K562 (cell line): ENCODE measurements around the gene TMEM214. TPM values are rescaled to one million over a fixed set of nuclear protein-coding genes. Genes with fewer than 3 reads are reported as not detected.
A peak's percentile ranks its signal among the peaks of the same experiment; 100 is the strongest.

Experiments used
- CBFA2T2 ChIP-seq: fragments of 450-650 bp; conservative IDR thresholded peaks from 2 replicates; pipeline ENCODE4 v1.6.1; 2017; ENCODE audit warnings: mild to moderate bottlenecking
- CBX3 ChIP-seq, 2 experiments: IDR thresholded peaks; 1 replicate in 1 of 2; 2 replicates in 1 of 2; pipeline ENCODE4 v1.6.1; 2012; ENCODE audit warnings: inconsistent platforms in 2 of 2, low read length in 2 of 2, borderline replicate concordance in 1 of 2, control low read depth in 1 of 2
- CEBPG ChIP-seq, 3 experiments: fragments of 200-800 bp in 1 of 3; sonication (Bioruptor generic) in 1 of 3; sonication (generic) in 1 of 3; formaldehyde crosslinking in 1 of 3; IDR thresholded peaks in 2 of 3; conservative IDR thresholded peaks in 1 of 3; 2 replicates each; pipeline versions ENCODE4 v1.6.1 to v1.8.0; 2016 to 2022; ENCODE audit warnings: missing compliant biosample characterization in 2 of 3, missing genetic modification characterization in 2 of 3, mild to moderate bottlenecking in 1 of 3, missing genetic modification reagents in 1 of 3
- CSDE1 ChIP-seq, 2 experiments: fragments of 450-650 bp; IDR thresholded peaks; 2 replicates each; pipeline ENCODE4 v1.6.1; 2016; ENCODE audit warnings: mild to moderate bottlenecking in 1 of 2
- CTCF ChIP-seq, 3 experiments: IDR thresholded peaks in 2 of 3; conservative IDR thresholded peaks in 1 of 3; 2 replicates each; pipeline ENCODE4 v1.5.1; 2011 to 2012; ENCODE audit warnings: low read length in 3 of 3, mild to moderate bottlenecking in 3 of 3, control low read depth in 2 of 3, improper control_type of control experiment in 1 of 3, inconsistent platforms in 1 of 3, low read depth in 1 of 3, mixed read lengths in 1 of 3, moderate library complexity in 1 of 3; ENCODE audit not compliant: insufficient read depth in 2 of 3
- KHSRP ChIP-seq: fragments of 450-650 bp; IDR thresholded peaks from 2 replicates; pipeline ENCODE4 v1.6.1; 2017
- MIER1 ChIP-seq: fragments of 450-650 bp; IDR thresholded peaks from 2 replicates; pipeline ENCODE4 v1.6.1; 2016; ENCODE audit warnings: antibody characterized with exemption, mild to moderate bottlenecking, low read depth
- PCBP1 ChIP-seq: fragments of 200-400 bp; formaldehyde crosslinking; IDR thresholded peaks from 2 replicates; pipeline ENCODE4 v1.6.1; 2018; ENCODE audit warnings: mild to moderate bottlenecking, low read depth, low read length; ENCODE audit not compliant: poor library complexity, severe bottlenecking
- POLR2AphosphoS5 ChIP-seq: IDR thresholded peaks from 2 replicates; pipeline ENCODE4 v1.6.1; 2011; ENCODE audit warnings: mild to moderate bottlenecking, low read depth, low read length, moderate library complexity; ENCODE audit not compliant: control insufficient read depth, insufficient read depth
- RBM34 ChIP-seq: fragments of 200-400 bp; formaldehyde crosslinking; IDR thresholded peaks from 2 replicates; pipeline ENCODE4 v1.6.1; 2018; ENCODE audit warnings: low read length, borderline replicate concordance; ENCODE audit not compliant: insufficient read depth
- SMC3 ChIP-seq: conservative IDR thresholded peaks from 2 replicates; pipeline ENCODE4 v1.6.1; 2011; ENCODE audit warnings: low read depth, low read length, improper control_type of control experiment; ENCODE audit not compliant: insufficient read depth
- THRAP3 ChIP-seq: fragments of 450-650 bp; IDR thresholded peaks from 2 replicates; pipeline ENCODE4 v1.6.1; 2016; ENCODE audit warnings: mild to moderate bottlenecking, inconsistent platforms, borderline replicate concordance
- YY1 ChIP-seq, 3 experiments: IDR thresholded peaks; 2 replicates each; pipeline ENCODE4 v1.6.1; 2011; ENCODE audit warnings: low read length in 2 of 3, mild to moderate bottlenecking in 2 of 3, moderate library complexity in 2 of 3, borderline replicate concordance in 1 of 3, control low read depth in 1 of 3, low read depth in 1 of 3; ENCODE audit not compliant: insufficient read depth in 3 of 3, insufficient replicate concordance in 2 of 3, control insufficient read depth in 1 of 3, insufficient read length in 1 of 3; ENCODE audit errors: extremely low read depth in 1 of 3
- ZKSCAN1 ChIP-seq: fragments of 150-350 bp; IDR thresholded peaks from 2 replicates; pipeline ENCODE4 v1.6.1; 2016; ENCODE audit warnings: low read depth, low read length
- ZNF23 ChIP-seq: fragments of 250-450 bp; sonication (Bioruptor Pico); IDR thresholded peaks from 2 replicates; pipeline ENCODE4 v1.4.0; 2020; ENCODE audit warnings: mild to moderate bottlenecking
- ZNF707 ChIP-seq: fragments of 250-450 bp; sonication (Bioruptor Pico); conservative IDR thresholded peaks from 2 replicates; pipeline ENCODE4 v1.8.0; 2022; ENCODE audit warnings: inconsistent platforms, mild to moderate bottlenecking, moderate library complexity
- ZNF77 ChIP-seq: fragments of 250-450 bp; sonication (Bioruptor Pico); IDR thresholded peaks from 2 replicates; pipeline ENCODE4 v1.5.0; 2020
- polyA plus RNA-seq, 8 experiments: library from polyadenylated mRNA; depleted of rRNA in 4 of 8; stranded (reverse) in 5 of 8; unstranded in 3 of 8; fragments of >200 nt; fragmentation: Nextera tagmentation in 2 of 8; fragmentation: Illumina TruSeq in 1 of 8; extraction: Ambion mirVana in 2 of 8; extraction: Trizol in 1 of 8; gene quantifications; 2 replicates each; pipeline versions ENCODE4 v1.2.1 to v1.2.3, GENCODE V29; 2011 to 2014; ENCODE audit warnings: inconsistent platforms in 1 of 8, missing spikeins in 1 of 8
- total RNA-seq, 7 experiments: library from RNA; depleted of rRNA in 6 of 7; stranded (reverse); fragments of >200 nt in 6 of 7; fragmentation: Illumina TruSeq in 2 of 7; extraction: Trizol in 2 of 7; gene quantifications; 2 replicates each; pipeline versions ENCODE4 v1.2.1 to v1.2.3, GENCODE V29; 2011 to 2021; ENCODE audit warnings: low replicate concordance in 1 of 7
- TF ChIP-seq, protein P1 (sequence below): fragments of 250-450 bp; sonication (Bioruptor Pico); IDR thresholded peaks from 2 replicates; pipeline ENCODE4 v1.4.0; 2020

TMEM214 gene
- total and polyA plus RNA-seq, 9 of the 15 experiments (the other 6 are each of a cell fraction or from before 2014, with no cell fraction given) = 11.4 to 81.4 (median 44.1) TPM

- no peak for TF ChIP-seq CEBPG (CRISPR knock-in tag; IDR thresholded peaks at IDR 0.05)
- no peak; a peak in 1 of 4 replicates for TF ChIP-seq CEBPG (tag; conservative IDR thresholded peaks at IDR 0.05 in 1 of 2, IDR thresholded peaks at IDR 0.05 in 1 of 2)
- TF ChIP-seq SMC3 = no peak
- TF ChIP-seq RBM34 = no peak
- no peak for TF ChIP-seq CTCF (IDR thresholded peaks at IDR 0.05 in 2 of 3, conservative IDR thresholded peaks at IDR 0.05 in 1 of 3; ENCODE audit: insufficient read depth in 2 of 3, low read depth in 1 of 3, low read length in 3 of 3)
- TF ChIP-seq CSDE1 (IDR thresholded peaks at IDR 0.05) = no peak
- TF ChIP-seq PCBP1 = no peak
- peak; percentile 74 for TF ChIP-seq CBFA2T2
- no peak for TF ChIP-seq YY1 (IDR thresholded peaks at IDR 0.05; ENCODE audit: borderline replicate concordance in 1 of 3, control insufficient read depth in 1 of 3, extremely low read depth in 1 of 3, insufficient read depth in 3 of 3, insufficient read length in 1 of 3, insufficient replicate concordance in 2 of 3, low read depth in 1 of 3, low read length in 2 of 3)
- TF ChIP-seq, protein P1, sequence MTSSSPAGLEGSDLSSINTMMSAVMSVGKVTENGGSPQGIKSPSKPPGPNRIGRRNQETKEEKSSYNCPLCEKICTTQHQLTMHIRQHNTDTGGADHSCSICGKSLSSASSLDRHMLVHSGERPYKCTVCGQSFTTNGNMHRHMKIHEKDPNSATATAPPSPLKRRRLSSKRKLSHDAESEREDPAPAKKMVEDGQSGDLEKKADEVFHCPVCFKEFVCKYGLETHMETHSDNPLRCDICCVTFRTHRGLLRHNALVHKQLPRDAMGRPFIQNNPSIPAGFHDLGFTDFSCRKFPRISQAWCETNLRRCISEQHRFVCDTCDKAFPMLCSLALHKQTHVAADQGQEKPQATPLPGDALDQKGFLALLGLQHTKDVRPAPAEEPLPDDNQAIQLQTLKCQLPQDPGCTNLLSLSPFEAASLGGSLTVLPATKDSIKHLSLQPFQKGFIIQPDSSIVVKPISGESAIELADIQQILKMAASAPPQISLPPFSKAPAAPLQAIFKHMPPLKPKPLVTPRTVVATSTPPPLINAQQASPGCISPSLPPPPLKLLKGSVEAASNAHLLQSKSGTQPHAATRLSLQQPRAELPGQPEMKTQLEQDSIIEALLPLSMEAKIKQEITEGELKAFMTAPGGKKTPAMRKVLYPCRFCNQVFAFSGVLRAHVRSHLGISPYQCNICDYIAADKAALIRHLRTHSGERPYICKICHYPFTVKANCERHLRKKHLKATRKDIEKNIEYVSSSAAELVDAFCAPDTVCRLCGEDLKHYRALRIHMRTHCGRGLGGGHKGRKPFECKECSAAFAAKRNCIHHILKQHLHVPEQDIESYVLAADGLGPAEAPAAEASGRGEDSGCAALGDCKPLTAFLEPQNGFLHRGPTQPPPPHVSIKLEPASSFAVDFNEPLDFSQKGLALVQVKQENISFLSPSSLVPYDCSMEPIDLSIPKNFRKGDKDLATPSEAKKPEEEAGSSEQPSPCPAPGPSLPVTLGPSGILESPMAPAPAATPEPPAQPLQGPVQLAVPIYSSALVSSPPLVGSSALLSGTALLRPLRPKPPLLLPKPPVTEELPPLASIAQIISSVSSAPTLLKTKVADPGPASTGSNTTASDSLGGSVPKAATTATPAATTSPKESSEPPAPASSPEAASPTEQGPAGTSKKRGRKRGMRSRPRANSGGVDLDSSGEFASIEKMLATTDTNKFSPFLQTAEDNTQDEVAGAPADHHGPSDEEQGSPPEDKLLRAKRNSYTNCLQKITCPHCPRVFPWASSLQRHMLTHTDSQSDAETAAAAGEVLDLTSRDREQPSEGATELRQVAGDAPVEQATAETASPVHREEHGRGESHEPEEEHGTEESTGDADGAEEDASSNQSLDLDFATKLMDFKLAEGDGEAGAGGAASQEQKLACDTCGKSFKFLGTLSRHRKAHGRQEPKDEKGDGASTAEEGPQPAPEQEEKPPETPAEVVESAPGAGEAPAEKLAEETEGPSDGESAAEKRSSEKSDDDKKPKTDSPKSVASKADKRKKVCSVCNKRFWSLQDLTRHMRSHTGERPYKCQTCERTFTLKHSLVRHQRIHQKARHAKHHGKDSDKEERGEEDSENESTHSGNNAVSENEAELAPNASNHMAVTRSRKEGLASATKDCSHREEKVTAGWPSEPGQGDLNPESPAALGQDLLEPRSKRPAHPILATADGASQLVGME (CRISPR knock-in tag) = 0 out of 2 replicates have a peak, but pooled peaks have one; percentile 51
- TF ChIP-seq CBX3 (IDR thresholded peaks at IDR 0.05; ENCODE audit: borderline replicate concordance in 1 of 2, low read length in 2 of 2) = peak in 1 of 2 experiments; percentile 47; a peak in 1 of 3 replicates
- no peak for TF ChIP-seq THRAP3
- no peak for TF ChIP-seq MIER1
- no peak for TF ChIP-seq KHSRP
- no peak for TF ChIP-seq ZKSCAN1
- no peak for TF ChIP-seq ZNF77 (CRISPR knock-in tag)
- 0 out of 2 replicates have a peak, but pooled peaks have one; percentile 30 for TF ChIP-seq ZNF707 (CRISPR knock-in tag)
- peak; percentile 37; the same call in 1 of the 2 replicates for TF ChIP-seq POLR2AphosphoS5
- no peak; the same call in 1 of the 2 replicates for TF ChIP-seq ZNF23
Observed at GRCh38 chr2:27006602-27007415, 26.0 kb upstream of the TMEM214 start (continued).
